CD4-positive, CD25-positive, alpha-beta regulatory T cell (primary cell): Measurements from ENCODE around the gene CH25H. TPM values are rescaled to one million over a fixed set of nuclear protein-coding genes. Genes with fewer than 3 reads are reported as not detected.
A peak's percentile ranks its signal among the peaks of the same experiment; 100 is the strongest.

Experiments used
- ATAC-seq, 2 donors: fragments of 150-1000 bp; cut with Tn5 transposase; one replicate each; pipeline ENCODE4 v1.10.0; 2021; ENCODE audit warnings: low read depth in 2 of 2, moderate number of reproducible peaks in 2 of 2, moderate library complexity in 1 of 2
- DNase-seq, 3 donors: peaks; one replicate each; pipeline versions ENCODE4 v3.0.0 to v3.0.0-alpha.2; 2012 to 2022; ENCODE audit warnings: mixed read lengths in 1 of 3
- H3K27ac ChIP-seq: one replicate; pipeline ENCODE4 v1.7.0; 2013; ENCODE audit warnings: mild to moderate bottlenecking, low read length; ENCODE audit not compliant: insufficient read depth, poor library complexity, severe bottlenecking
- H3K27me3 ChIP-seq: one replicate; pipeline ENCODE4 v1.7.0; 2013; ENCODE audit warnings: low read length; ENCODE audit not compliant: control insufficient read depth, insufficient read depth
- H3K36me3 ChIP-seq: one replicate; pipeline ENCODE4 v1.7.0; 2013; ENCODE audit warnings: mild to moderate bottlenecking, low read length, moderate library complexity; ENCODE audit not compliant: control insufficient read depth, insufficient read depth
- H3K4me1 ChIP-seq: 2 replicates; pipeline ENCODE4 v1.7.0; 2013; ENCODE audit warnings: mild to moderate bottlenecking, low read length; ENCODE audit not compliant: insufficient read depth, control insufficient read depth, poor library complexity, severe bottlenecking
- H3K4me3 ChIP-seq: one replicate; pipeline ENCODE4 v1.7.0; 2013; ENCODE audit warnings: low read depth, mild to moderate bottlenecking, low read length, moderate library complexity
- H3K9me3 ChIP-seq, 2 experiments: 1 replicate in 1 of 2; 2 replicates in 1 of 2; pipeline ENCODE4 v1.7.0; 2013; ENCODE audit warnings: low read length in 2 of 2, mild to moderate bottlenecking in 1 of 2, moderate library complexity in 1 of 2; ENCODE audit not compliant: control insufficient read depth in 2 of 2
- H3K27ac Mint-ChIP-seq, 3 donors: one replicate each; pipeline ENCODE4 v1.8.0; 2020 to 2022; ENCODE audit warnings: mild to moderate bottlenecking in 3 of 3, mixed read lengths in 3 of 3, moderate library complexity in 2 of 3
- H3K27me3 Mint-ChIP-seq: one replicate; pipeline ENCODE4 v1.8.0; 2022; ENCODE audit warnings: mild to moderate bottlenecking, mixed read lengths
- H3K36me3 Mint-ChIP-seq: one replicate; pipeline ENCODE4 v1.8.0; 2020; ENCODE audit warnings: mixed read lengths
- H3K4me1 Mint-ChIP-seq, 4 donors: one replicate each; pipeline ENCODE4 v1.8.0; 2020 to 2022; ENCODE audit warnings: mixed read lengths in 4 of 4, mild to moderate bottlenecking in 1 of 4
- H3K4me3 Mint-ChIP-seq, 4 donors: one replicate each; pipeline ENCODE4 v1.8.0; 2020 to 2022; ENCODE audit warnings: mild to moderate bottlenecking in 4 of 4, mixed read lengths in 4 of 4, moderate library complexity in 3 of 4
- H3K9me3 Mint-ChIP-seq, 7 donors: one replicate each; pipeline ENCODE4 v1.8.0; 2020 to 2022; ENCODE audit warnings: mixed read lengths in 7 of 7, mild to moderate bottlenecking in 3 of 7, moderate library complexity in 2 of 7
- polyA plus RNA-seq, 4 donors: library from polyadenylated mRNA; unstranded; fragments of 300-500 nt; fragmentation: Illumina TruSeq; gene quantifications; one replicate each; pipeline ENCODE4 v1.2.3, GENCODE V29; 2021
- total RNA-seq: library from RNA; stranded (reverse); gene quantifications from one replicate; pipeline ENCODE4 v1.2.3, GENCODE V29; 2022

CH25H gene
- total and polyA plus RNA-seq, 5 donors from 2014 or later = 0.10 to 1.6 (median 0.99) TPM

- Mint-ChIP-seq H3K27ac (no peak overlapping the region), H3K9me3 (peaks cover 0 to 2% (median 0%) of the 10 kb centered on the region in 7 donors), H3K36me3 (peaks cover 35% of the 10 kb centered on the region), H3K27me3 (no peaks in the 10 kb centered on the region), H3K4me3 (no peak overlapping the region), H3K4me1 (peaks cover 0 to 4% (median 0%) of the 10 kb centered on the region in 4 donors)
- Histone ChIP-seq H3K9me3 (no peaks in the 10 kb centered on the region), H3K27me3 (no peaks in the 10 kb centered on the region), H3K4me1 (no peaks in the 10 kb centered on the region), H3K27ac (no peak overlapping the region), H3K36me3 (peaks cover 39% of the 10 kb centered on the region), H3K4me3 (no peak overlapping the region)
- DNase-seq (no peak), ATAC-seq (no peak)
Measured at GRCh38 chr10:89228146-89228545, 21.0 kb upstream of the CH25H start.

- no peak for ATAC-seq
Measured at GRCh38 chr10:89226891-89227290, 19.8 kb upstream of the CH25H start.

GRCh38 chr10:89224739-89225443, 17.8 kb upstream of the CH25H start:
- Histone ChIP-seq H3K36me3 (peaks cover 39% of the 10 kb centered on the region), H3K9me3 (no peaks in the 10 kb centered on the region), H3K4me3 (peak overlapping the region; percentile 10), H3K27ac (no peak overlapping the region), H3K4me1 (no peaks in the 10 kb centered on the region), H3K27me3 (no peaks in the 10 kb centered on the region)
- peak; percentile 16 to 28 for ATAC-seq
- H3K4me3 Mint-ChIP-seq = peak overlapping the region in 2 of 4 donors; percentile 56 to 71
- peaks cover 30% of the 10 kb centered on the region for H3K36me3 Mint-ChIP-seq
- H3K9me3 Mint-ChIP-seq = peaks cover 0 to 2% (median 0%) of the 10 kb centered on the region in 7 donors
- peak overlapping the region in 1 of 3 donors; percentile 53 for H3K27ac Mint-ChIP-seq
- peaks cover 0 to 4% (median 0%) of the 10 kb centered on the region in 4 donors for H3K4me1 Mint-ChIP-seq
- no peak for DNase-seq
- no peaks in the 10 kb centered on the region for H3K27me3 Mint-ChIP-seq

More at GRCh38 chr10:89226891-89227290, 19.8 kb upstream of the CH25H start:
- no peak overlapping the region for H3K4me3 Mint-ChIP-seq
- Histone ChIP-seq H3K4me1 (no peaks in the 10 kb centered on the region), H3K4me3 (no peak overlapping the region), H3K36me3 (peaks cover 42% of the 10 kb centered on the region), H3K9me3 (no peaks in the 10 kb centered on the region), H3K27me3 (no peaks in the 10 kb centered on the region), H3K27ac (no peak overlapping the region)
- H3K27me3 Mint-ChIP-seq = no peaks in the 10 kb centered on the region
- peaks cover 0 to 2% (median 0%) of the 10 kb centered on the region in 7 donors for H3K9me3 Mint-ChIP-seq
- peaks cover 29% of the 10 kb centered on the region for H3K36me3 Mint-ChIP-seq
- no peak for DNase-seq
- no peak overlapping the region for H3K27ac Mint-ChIP-seq
- H3K4me1 Mint-ChIP-seq = peaks cover 0 to 4% (median 0%) of the 10 kb centered on the region in 4 donors

- Mint-ChIP-seq H3K27me3 (no peaks in the 10 kb centered on the region), H3K27ac (peak overlapping the region in 2 of 3 donors; percentile 8 to 9), H3K4me3 (no peak overlapping the region), H3K9me3 (no peaks in the 10 kb centered on the region), H3K4me1 (peaks cover 7 to 13% (median 11%) of the 10 kb centered on the region in 4 donors), H3K36me3 (peaks cover 19% of the 10 kb centered on the region)
- peaks cover 7% of the 10 kb centered on the region for H3K4me1 ChIP-seq
- H3K36me3 ChIP-seq = peaks cover 28% of the 10 kb centered on the region
- no peaks in the 10 kb centered on the region for H3K27me3 ChIP-seq
- H3K27ac ChIP-seq = no peak overlapping the region
- H3K9me3 ChIP-seq = no peaks in the 10 kb centered on the region
- no peak overlapping the region for H3K4me3 ChIP-seq
- DNase-seq (no peak), ATAC-seq (no peak)
Measured at GRCh38 chr10:89221919-89222318, 14.8 kb upstream of the CH25H start.

- H3K36me3 ChIP-seq = peaks cover 33% of the 10 kb centered on the region
- H3K27ac Mint-ChIP-seq = no peak overlapping the region
- H3K36me3 Mint-ChIP-seq = peaks cover 22% of the 10 kb centered on the region
Measured at GRCh38 chr10:89219513-89220218, 12.5 kb upstream of the CH25H start.

GRCh38 chr10:89217057-89217990, 10.2 kb upstream of the CH25H start:
- ATAC-seq (peak; percentile 58 to 60), DNase-seq (peak; percentile 41 to 76 (median 67))
- Mint-ChIP-seq H3K4me3 (no peak overlapping the region), H3K4me1 (peaks cover 8 to 15% (median 10%) of the 10 kb centered on the region in 4 donors), H3K36me3 (peaks cover 23% of the 10 kb centered on the region), H3K9me3 (no peaks in the 10 kb centered on the region), H3K27ac (peak overlapping the region in 1 of 3 donors; percentile 37), H3K27me3 (no peaks in the 10 kb centered on the region)
- peaks cover 24% of the 10 kb centered on the region for H3K36me3 ChIP-seq
- H3K4me3 ChIP-seq = peak overlapping the region; percentile 48
- H3K4me1 ChIP-seq = peaks cover 7% of the 10 kb centered on the region
- peak overlapping the region; percentile 24 for H3K27ac ChIP-seq
- no peaks in the 10 kb centered on the region for H3K27me3 ChIP-seq
- H3K9me3 ChIP-seq = no peaks in the 10 kb centered on the region

More at GRCh38 chr10:89219513-89220218, 12.5 kb upstream of the CH25H start:
- DNase-seq (no peak), ATAC-seq (no peak)
- H3K27ac ChIP-seq = no peak overlapping the region
- H3K9me3 Mint-ChIP-seq = no peaks in the 10 kb centered on the region
- H3K4me3 ChIP-seq = no peak overlapping the region
- H3K4me3 Mint-ChIP-seq = no peak overlapping the region
- peaks cover 7 to 15% (median 10%) of the 10 kb centered on the region in 4 donors for H3K4me1 Mint-ChIP-seq
- no peaks in the 10 kb centered on the region for H3K27me3 ChIP-seq
- no peaks in the 10 kb centered on the region for H3K9me3 ChIP-seq
- H3K4me1 ChIP-seq = peaks cover 7% of the 10 kb centered on the region
- H3K27me3 Mint-ChIP-seq = no peaks in the 10 kb centered on the region

GRCh38 chr10:89216056-89216455, 8.9 kb upstream of the CH25H start:
- Mint-ChIP-seq H3K9me3 (no peaks in the 10 kb centered on the region), H3K4me3 (no peak overlapping the region), H3K4me1 (peaks cover 8 to 15% (median 10%) of the 10 kb centered on the region in 4 donors), H3K27ac (no peak overlapping the region), H3K27me3 (peaks cover 3% of the 10 kb centered on the region), H3K36me3 (peaks cover 19% of the 10 kb centered on the region)
- Histone ChIP-seq H3K27ac (no peak overlapping the region), H3K27me3 (no peaks in the 10 kb centered on the region), H3K4me3 (no peak overlapping the region), H3K36me3 (peaks cover 20% of the 10 kb centered on the region), H3K4me1 (peaks cover 7% of the 10 kb centered on the region), H3K9me3 (no peaks in the 10 kb centered on the region)
- DNase-seq = no peak
- no peak for ATAC-seq
